DMS 273 (cell line): ENCODE results near the gene ILDR2.

Source experiments
- DNase-seq: peaks from one replicate; lab custom pipeline; 2025; ENCODE audit not compliant: unreplicated experiment; lab: John Stamatoyannopoulos, UW

Gene ILDR2

DNA sequence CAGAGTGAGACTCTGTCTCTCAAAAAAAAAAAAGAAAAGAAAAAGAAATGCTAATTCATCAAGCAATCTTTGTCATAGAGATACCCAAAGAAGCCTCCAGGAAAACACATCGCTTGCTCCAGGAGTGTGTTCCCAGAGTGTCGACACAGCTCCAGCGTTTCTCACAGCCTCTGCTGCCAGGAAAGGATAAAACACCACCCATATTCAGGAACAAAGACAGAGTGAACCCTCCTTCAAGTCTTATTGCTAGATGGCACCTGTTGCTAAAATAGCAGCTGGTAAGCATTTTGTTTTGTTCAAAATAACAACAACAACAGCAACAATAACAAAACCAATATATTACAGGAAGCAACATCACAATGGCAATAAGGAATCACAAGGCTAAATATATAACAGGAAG, 3.1 kb downstream of the ILDR2 start:
- DNase-seq: no peak

DNA sequence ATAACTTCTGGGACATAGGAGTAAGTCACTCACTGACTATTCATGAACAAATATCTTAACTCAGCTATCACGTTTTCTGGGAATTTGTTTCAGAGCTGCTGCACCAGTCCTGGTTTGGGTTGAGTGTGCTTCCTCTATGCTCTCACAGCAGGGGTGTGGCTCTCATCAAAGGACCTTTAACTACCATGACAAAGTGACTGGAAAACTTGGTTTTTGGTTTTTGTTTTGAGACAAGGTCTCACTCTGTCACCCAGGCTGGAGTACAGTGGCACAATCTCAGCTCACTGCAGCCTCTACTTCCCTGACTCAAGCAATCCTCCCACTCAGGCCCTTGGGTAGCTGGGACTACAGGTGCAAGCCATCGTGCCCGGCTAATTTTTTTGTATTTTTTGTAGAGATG, 4.1 kb downstream of the ILDR2 start:
- DNase-seq: no peak

DNA sequence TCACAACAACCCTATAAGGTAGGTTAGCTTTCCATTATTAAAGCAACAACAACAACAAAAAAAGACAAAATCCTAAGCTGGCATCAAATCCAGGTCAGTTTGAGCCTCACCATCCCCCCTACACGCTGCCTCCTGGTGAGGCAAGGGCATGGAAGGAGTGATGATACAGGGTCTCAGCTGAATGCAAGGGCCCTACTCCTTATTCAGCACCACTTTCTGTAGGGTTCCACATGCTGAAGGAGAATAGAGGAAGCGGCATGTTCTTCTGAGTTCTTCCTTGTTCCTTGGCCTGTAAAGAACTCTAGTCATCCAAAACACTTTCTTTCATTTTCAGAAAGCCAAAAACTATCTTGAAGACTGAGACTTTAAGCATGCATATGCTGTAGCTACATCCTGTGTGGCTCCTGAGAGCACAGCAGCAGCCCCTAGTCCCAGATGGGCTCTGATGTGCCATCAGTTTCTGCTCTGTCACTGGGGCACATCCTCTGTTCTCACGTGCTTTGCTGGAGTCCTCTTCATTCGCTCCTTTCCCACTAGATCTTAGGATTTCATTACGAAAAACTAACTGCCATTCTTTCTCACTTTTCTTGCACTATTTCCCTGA, 6.2 kb downstream of the ILDR2 start:
- no peak for DNase-seq

DNA sequence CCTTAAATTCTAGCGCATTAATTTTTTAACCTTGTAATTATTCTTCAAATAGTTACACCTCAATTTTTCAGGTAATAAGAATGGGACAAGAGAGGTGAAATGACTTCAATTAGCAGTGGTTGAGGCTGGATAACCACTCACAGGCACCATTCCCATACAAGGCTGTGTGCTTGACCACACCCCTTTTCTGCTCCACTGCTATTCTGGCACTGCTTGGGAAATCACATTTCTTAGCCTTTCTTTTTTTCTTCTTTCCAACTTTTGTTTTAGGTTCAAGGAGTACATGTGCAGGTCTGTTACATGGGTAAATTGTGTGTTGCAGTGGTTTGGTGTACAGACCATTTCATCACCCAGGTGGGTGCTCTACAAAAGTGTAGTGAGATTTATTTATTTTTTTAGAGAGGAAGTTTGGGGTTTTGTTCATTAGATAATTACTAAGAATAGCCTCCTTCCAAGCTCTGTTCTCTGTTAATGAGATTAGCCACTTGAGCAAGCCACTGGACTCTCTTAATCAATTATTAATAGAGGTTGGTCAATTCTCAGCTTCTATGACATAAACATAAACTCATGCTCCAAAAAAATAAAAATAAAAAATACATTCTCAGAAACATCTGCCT, 14.4 kb downstream of the ILDR2 start:
- no peak for DNase-seq

DNA sequence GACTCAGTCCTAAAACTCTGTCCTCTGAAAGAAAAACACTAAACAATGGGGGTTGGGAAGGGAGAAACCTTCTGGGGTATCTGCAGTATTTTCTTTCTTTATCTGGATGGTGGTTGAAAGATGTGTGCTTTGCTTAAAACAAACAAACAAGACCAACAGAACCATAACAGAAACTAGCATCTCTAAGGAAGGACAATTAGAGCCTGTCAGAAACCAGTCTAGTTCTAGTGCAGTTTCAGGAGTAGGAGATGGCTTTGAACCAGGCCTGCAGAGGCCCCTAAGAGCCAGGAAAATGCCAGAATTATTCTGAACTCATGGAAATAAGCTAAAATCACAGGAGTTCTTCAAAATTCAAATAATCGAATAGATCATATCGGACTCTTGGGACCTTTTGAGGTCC, 18.5 kb downstream of the ILDR2 start:
- DNase-seq: no peak

DNA sequence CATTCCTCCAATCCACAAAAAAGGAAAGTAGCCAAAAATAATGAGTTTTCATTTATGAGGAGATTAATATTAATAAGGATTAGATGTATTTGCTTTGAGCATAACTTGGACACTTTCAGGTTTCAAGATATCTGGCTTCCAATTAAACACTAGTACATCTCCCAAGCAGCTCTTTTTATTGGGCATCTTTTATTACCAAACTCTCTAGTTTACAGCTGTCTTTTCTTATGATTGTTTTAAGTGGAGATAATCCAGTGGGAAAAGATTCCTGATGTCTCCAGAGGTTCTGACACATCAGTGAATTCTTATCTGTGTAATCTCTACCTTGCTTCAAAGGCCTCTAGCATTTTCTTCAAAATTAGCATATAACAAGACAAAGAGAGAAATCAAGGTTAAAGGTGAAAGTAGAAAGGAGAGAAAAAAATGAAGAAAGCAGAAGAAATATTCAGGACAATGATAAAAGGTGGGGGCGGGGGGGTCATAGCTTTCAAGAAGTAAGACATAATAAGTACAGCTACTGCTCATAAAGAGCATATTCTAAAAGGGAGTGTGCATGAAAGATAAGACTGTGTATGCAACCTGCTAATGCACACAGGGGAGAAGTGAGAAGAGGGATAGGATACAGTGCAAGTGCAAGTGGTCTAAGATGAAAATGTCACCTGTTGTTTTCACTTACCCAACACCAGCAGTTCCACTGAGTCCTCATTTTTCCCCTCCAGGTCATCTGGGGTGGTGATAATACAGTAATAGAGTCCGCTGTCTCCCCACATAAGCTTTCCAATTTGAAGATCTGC, 19.1 kb downstream of the ILDR2 start:
- DNase-seq: no peak

DNA sequence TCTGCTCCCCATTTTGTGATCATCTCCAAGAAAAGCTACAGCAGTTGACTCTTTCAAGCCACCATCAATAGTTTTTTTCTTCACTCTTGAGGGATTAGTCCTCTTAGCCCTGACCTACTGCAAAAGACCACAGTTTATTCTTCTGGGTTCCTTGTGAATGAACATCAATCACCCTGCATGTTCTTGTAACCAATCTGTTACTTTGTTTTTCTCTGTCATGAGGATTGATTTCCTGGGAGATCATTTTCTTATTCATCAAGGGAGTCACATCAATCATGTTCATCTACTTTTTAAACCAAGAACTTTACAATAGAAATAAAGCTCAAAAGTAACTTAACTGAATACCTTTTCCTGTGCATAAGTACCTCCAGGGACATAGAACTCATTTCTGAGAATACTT, 21.8 kb downstream of the ILDR2 start:
- no peak for DNase-seq

DNA sequence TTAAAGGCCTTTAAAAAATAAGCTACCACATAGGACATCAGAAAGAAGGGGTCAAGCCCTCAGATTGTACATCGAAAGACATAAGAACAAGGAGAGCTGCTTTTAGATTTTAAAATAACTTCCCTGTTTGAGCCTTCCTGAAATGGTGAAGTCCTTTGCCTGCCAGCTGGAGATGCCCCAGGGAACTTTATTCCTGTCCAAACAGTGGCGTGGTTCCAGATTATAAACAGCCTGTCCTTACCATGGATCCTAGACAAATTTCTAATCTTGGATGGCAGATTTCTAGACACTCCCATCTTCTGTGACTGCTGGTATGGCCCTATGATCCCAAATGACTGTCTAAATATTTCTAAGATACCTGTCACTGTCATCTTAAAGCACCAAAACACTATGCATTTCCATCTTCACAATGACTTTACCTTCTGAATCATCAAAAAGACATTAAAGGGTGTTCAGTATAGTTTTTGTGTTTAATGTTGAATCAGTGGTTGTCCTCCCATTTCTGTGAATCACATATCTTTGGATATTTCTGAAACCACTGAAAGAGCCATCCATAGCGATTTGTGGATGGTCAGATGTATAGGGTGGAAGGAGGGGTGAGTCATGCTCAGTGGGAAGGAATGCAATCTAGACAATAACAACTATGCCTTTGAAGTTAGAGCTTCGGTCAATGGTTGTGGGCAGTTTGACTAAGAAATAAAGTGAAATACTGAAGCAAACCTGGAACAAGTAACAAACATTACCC, 23.2 kb downstream of the ILDR2 start:
- peak; percentile 32 for DNase-seq

DNA sequence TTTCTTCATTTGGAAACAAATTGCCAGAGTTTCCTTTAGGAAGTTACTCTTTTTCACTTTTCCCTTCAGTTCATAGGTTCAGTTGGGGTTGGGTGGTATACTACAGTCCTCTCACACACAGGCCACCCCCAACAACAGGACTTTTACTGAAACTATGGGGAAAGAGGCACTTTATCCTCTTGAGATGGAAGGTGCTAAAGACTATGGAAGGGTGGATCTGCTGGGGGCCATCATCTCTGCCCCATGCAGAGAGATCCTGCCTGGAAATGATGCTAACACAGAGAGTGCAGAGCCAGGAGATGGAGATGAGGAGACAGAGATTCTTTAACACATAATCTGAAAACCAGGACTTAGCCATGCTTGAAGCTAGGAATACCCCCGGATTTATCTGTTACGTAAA, 24.3 kb downstream of the ILDR2 start:
- DNase-seq: no peak

DNA sequence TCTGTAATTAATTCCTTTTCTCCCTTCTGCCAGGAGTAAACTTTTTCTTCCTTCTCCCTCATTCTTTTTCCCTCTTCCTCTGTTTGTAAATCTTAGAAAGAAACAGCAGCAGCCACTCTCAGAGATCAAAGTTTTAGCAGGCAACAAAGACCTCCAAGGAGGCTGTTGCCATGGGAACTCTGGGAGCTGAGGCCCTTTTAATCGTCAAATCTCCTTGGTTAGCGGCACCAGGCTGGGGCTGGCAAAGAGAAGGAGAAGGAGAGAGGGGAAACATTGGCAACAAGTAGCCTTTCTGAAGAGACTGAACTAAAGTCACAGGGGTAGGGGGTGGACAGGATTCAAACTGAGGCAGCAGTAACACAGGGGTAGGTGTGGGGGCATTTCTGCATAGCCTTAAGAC, 25.2 kb downstream of the ILDR2 start:
- peak; percentile 32 for DNase-seq

DNA sequence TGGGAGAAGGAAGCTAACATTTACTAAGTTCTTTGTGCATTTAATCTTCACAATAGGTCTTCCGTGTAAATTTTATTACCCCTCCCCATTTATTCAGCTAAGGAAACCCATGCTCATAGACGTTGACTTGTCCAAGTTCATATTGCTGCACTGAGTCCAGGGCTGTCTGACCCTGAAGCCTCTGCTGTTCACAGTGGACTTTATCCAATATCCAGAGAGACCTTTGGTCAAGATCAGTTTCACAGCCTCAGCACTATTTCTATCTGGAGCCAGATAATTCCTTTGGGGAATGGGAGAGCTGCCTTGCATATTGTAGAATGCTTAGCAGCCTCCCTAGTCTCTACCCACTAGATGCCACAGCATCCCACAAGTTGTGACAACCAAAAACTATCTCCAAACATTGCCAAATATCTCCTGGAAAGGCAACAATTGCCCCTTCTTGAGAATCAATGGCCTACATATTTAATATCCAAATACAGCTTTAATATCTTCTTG, 26.4 kb downstream of the ILDR2 start:
- no peak for DNase-seq

DNA sequence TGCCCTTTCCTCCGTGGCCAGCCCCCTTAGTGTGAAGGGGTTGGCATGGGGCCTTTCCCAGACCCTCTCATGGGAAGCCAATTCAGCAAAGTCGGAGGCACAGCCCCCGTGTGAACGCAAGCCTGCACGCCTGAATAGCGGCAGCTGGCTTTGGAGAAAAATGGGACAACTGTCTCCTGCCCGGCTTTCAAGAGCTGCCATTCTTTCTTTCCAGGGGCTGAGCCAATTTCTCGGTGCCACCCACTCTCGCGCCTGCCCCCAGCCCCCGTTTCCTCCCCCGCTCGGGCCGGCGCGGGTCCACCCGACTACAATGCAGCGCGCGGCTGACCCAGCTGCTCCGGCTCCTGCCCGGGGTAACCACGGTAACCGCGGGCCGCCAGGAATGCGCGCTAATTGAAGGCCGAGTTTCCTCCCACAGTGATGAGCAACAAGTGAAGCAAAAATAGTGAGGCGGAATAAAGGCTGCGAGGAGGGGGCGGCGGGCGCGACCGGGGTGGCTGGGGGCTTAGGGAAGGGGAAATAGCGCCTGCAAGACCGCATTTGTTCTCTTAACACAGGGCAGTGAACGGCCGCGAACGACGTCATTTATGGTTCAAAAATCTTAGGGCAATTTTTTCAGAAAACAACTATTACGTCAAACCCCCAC, 27.8 kb downstream of the ILDR2 start:
- DNase-seq: peak; percentile 77

DNA sequence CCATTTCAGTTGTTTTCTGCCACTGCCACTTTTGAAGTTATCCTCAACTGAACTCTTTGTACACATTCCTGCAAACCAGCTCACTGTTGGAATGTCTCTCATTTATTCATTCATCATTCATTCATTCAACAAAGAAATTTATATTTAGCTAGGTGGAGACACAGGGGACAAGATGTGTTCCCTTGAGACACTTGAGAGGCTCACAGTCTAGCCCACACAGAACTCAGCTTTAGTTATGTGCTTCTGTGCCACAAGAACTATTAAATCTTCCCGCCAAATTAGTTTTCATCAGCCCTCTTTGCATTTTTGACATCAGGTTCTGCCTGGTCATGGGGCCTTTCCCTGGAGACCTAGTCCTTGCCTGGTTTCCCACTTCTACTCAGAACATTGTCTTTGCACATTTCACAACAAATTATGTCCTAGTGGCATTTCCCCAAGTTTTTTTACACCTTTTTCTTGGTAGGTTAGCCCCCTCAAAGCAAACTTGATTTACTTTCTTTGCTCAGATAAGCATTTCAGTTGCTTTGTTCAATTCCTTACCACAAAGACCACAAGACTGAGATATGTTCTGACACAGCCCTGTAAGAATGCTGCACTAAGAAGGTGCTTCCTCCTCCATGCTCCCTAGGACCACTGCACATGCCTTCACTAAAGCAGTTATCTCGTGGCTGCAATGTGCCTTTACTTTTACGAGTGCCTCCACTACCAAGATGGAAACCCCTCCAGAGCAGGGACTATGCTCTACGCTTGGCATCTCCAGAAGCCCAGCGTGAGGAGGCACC, 31.0 kb downstream of the ILDR2 start:
- DNase-seq: no peak

DNA sequence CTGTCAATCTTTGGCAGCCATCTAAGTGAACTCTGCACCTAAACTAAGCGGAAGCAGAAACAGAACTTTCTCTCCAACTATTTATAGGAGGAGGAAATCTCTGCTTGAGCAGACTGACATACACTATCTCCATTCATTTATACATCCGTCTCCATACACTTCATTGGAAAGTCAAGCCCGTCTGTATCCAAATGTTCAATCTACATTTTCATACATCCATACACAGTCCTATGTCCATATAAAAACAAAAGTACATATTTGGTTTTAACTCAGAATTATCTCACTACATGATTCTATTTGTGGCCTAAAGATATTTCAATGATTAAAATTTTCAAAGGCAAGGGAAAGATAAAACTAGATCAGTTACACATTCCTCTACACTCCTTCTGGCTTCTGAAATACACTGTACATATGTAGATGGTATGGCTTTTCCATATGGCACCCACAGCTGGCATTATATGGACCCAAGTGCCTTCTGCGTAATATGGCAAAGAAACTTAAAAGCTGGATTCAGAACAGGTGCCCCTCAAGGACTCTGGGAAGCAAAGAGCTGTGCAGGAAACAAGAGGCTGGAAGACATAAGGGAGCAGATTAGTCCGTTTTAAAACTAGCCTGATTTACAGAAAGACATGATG, 35.5 kb downstream of the ILDR2 start:
- peak; percentile 3 for DNase-seq

DNA sequence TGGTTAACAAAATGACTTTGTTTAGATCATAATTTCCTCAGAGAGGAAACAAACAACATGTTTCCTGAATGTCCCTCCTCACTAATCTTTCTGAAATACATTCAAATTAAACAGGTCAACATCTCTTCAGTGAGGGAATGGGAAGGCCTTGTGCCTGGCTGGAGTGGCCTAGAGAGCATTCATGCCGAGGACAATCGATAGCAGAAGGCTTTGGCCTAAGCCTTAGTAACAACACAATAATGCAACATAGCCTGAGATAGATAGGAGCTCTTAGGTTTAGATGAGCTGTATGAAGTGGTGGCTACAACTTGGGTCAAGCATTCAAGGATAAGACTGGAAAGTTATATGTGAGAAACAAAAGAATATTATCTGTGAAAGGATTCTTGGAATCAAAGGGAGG, 37.4 kb downstream of the ILDR2 start:
- DNase-seq: no peak

DNA sequence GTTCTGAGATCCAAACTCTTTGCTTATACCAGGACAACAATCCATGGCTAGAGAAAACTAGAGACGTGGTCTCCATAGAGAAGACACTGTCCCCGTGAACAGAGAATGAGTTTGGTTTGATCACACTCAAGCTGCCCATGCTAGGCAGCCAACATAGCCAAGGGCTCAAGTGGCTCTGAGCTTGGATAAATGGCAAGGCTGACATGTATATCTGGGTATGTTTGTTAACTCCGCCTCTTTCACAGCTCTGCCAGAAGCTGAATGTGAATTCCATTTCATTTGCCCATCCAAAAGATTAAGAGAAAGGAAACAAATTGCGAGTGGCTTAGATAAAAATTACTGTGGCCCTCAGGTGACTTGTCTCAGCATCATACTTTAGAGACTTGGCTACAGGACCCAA, 38.0 kb downstream of the ILDR2 start:
- no peak for DNase-seq

DNA sequence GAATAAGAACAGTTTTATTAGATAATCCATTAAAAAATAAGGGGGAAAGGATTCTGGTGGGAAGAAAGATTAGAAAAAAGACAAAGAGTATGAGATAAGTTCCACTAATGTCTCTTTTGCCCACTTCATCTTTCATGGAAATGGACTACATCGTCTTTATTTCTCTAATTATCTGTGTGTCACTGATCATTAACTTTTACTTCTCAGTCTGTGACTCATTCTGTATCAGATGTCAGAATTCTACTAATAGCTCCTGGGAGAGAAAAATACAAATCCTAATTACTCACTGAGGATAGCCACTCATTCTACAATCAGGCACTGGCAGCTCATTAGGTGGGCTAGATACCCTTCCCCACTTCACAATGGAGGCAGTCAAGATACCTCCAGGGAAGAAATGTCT, 41.7 kb downstream of the ILDR2 start:
- DNase-seq: no peak

DNA sequence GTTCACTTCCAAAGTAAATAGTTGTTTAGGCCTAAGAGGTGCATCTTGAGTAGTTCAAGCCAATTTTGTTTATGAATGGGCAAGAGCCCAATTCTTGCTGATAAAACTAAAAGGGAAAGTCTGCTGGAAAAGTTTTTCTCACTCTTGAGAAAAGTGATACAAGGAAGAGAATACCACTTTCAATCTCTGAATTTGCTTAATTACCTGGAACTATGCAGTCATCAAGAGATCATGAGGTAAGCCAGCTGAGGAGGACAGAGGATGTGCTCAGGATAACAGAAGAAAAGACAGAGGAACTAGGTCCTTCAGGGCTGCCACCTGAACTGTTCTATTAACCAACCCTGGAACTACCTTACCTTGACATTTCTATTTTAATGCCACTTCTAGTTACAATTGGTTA, 42.2 kb downstream of the ILDR2 start:
- no peak for DNase-seq

DNA sequence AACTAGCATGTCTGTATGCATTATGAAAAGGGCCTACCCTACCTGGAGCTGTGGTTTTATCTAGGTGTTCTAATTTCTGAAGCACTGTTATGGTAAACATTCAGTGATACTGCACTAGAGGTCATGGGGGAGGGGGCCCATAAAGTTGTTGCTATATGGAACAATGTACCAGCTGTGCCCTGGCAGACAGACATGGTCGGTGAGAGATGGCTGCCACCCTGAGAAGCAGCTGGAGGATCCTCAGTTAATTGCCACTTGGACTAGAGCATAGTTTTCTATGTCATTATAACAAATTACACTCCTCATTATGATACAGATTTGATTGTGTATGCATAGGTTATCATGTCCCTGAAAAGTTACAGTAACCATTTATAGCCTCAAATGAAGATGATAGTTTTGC, 45.4 kb downstream of the ILDR2 start:
- no peak for DNase-seq

DNA sequence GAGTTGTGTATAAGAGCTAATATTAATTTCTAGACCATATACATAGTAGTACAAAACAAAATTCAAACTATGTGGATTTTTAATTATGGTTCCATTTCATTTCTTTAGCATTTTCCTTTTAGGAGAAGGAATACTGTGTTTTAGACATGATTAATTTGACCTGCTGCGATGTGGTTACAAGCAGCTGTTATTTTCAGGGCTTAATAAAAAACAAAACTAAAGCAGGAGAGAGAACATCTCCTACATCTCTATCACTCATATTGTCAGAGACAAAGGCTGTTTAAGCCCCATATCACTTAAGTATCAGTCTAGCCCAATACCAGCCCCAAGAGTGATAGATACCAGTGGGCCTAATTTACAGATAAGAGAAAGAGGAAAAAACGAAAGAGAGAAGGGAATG, 47.6 kb downstream of the ILDR2 start:
- no peak for DNase-seq
